Measurements from ENCODE around the gene RPTOR.
"Not testable (repeated sequence)": the region's sequence is repeated elsewhere in the genome, so short reads cannot be mapped to it uniquely, and the experiment has no call there.

Gene RPTOR

DNA sequence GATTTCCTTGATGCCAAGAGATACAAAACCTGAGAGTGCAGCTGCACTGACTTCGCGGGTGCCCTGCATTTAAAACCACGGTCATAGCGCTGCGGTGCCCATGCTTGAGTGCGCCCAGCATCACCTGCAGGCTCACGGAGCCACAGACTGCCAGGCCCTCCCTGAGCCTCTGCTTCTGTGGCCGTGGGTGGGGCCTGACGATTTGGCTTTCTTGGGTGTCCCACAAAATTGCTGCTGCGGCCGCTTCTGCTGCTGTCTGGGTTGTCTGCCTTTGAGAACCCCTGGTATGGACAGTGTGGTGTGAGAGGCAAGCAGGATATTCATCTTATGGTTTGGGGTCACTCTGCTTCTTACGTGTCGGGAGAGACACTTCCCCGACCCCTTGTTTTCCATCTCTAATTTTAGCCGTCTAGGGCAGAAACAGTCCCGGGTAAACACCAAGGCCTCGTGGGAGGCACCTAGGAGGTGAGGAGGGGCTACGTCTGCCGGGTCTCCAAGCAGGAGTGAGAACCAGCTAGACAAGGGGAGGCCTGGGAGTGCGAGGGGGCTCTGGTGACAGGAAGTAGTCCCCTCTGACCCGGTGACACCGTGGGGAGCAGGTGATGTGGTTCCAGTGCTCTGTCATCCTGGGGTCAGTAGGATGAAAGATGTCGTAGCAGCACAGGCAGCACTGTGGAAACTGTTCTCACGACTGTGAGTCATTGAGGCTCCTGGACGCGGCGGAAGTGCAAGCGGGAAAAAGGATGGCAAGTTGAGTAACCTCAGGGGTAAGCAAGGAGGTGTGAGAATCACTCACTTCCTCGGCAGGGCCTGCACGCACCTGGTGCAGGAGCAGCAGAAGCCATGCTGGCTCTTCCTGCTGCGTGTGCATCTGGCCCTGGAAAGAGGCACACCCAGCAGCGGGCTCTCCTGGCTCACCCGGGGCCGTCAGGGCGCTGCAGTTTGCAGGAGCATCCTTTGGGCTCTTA, 176.3 kb downstream of the RPTOR start:
- DNase-seq (ENCODE audit: low spot score): no peak

DNA sequence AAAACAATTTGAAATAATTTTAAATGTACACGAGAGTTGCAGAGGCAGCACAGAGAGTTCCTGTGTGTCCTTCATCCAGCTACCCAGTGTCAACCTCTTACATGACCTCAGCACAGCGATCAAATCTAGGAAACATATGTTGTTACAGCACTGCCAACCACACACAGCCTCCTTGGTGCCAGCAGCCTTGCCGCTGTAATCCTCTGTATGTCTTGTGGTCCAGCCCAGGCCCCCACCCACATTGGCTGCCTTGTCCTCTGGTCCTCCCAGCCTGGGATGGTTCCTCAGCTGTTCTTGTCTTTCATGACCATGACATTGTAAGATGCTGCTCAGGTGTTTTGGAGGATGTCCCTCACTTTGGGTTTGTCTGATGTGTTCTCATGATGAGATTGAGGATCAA, 178.0 kb downstream of the RPTOR start:
- no peak for DNase-seq (ENCODE audit: low spot score)

- DNase-seq (ENCODE audit: low spot score): peak; percentile 88
Measured at GRCh38 chr17:80724775-80725266, 180.2 kb downstream of the RPTOR start.

DNA sequence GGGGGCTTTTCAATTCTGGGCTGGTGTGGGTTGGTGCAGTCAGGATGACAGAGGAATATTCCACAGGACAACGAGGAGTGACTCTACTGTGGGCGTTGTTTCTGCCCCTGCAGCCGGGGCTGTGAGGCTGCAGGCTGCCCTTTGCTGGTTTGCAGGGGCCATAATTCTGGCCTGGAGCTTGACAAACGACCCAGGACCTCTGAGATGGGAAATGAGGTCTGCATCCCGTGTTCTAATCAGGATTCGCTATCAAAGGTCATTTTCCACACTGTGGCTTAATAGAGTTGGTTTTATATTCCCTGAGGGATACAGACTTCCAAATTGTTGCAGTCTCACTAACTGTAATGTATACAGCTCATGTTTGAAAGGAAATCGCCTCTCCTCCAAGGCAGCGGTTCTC, 180.9 kb downstream of the RPTOR start:
- DNase-seq (ENCODE audit: low spot score): peak; percentile 49

- no peak for DNase-seq (ENCODE audit: low spot score)
Measured at GRCh38 chr17:80726558-80727408, 182.1 kb downstream of the RPTOR start.

DNA sequence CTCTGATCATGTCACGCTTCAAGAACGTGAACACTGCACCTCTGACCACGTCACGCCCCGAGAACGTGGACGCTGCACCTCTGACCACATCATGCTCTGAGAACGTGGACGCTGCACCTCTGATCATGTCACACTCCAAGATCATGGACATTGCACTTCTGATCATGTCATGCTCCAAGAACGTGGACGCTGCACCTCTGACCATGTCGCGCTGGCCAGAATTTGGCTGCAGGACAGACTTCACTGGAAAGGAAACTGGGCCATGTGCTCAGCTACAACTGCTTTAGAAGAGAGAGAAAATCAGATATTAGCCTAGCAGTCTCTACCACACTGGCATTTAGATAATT, 182.7 kb downstream of the RPTOR start:
- DNase-seq (ENCODE audit: low spot score): no peak

GRCh38 chr17:80729016-80729415, 184.4 kb downstream of the RPTOR start:
- no peak for DNase-seq (ENCODE audit: low spot score)

DNA sequence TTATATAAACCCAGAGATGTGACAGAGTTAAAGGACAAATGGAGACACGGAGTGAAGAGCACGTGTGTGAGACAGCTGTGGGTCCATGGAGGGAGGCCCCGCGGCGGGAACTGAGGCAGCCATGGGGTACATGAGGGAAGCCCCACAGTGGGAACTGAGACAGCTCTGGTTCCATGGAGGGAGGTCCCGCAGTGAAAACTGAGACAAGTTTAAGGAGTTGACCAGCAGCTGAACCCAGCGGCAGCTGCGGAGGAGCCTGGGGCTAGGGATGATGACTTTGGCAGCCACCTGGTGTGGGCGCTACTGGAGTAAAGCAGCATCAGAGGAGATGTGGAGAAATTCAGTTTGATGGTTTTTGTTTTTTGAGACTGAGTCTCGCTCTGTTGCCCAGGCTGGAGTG, 185.1 kb downstream of the RPTOR start:
- no peak for DNase-seq (ENCODE audit: low spot score)

- DNase-seq (ENCODE audit: low spot score): no peak
Measured at GRCh38 chr17:80730739-80731138, 186.1 kb downstream of the RPTOR start.

DNA sequence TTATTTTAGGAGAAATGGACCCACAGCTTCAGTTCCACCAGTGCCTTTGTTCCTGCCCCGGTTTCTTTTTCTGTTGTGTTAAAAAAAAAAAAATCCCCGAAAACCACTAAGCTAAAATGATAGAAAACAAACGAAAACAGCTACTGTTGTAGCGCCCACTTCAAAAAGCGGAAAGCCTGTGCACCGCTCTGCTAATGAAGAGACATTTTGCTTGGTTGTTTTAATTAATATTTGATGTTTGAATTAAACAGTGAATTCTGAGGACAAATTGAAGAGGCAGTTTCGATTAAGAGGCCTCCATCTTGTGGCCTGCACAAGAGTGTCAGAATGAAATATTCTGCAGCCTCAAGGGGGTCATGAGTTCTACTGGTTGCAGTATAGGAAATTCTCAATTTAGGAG, 186.7 kb downstream of the RPTOR start:
- DNase-seq (ENCODE audit: low spot score): no peak

DNA sequence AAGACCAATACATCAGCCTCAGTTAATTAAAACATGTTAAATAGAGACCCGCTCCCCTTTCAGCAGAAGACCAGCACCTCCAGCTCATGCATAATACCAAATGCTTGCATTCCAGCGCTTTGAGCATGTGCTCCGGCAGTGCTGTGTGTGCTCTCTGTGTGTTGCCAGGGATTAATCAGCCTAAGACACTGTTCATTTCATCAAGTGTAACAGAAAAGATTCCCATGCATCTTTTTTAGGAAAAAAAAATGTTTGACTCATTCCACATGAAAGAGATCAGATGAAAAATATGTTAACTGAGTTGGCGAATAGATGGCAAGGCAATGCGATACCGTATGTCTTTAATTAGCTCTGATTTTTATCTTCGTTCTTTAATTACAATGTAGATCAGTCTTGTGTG, 187.6 kb downstream of the RPTOR start:
- DNase-seq (ENCODE audit: low spot score): no peak

DNA sequence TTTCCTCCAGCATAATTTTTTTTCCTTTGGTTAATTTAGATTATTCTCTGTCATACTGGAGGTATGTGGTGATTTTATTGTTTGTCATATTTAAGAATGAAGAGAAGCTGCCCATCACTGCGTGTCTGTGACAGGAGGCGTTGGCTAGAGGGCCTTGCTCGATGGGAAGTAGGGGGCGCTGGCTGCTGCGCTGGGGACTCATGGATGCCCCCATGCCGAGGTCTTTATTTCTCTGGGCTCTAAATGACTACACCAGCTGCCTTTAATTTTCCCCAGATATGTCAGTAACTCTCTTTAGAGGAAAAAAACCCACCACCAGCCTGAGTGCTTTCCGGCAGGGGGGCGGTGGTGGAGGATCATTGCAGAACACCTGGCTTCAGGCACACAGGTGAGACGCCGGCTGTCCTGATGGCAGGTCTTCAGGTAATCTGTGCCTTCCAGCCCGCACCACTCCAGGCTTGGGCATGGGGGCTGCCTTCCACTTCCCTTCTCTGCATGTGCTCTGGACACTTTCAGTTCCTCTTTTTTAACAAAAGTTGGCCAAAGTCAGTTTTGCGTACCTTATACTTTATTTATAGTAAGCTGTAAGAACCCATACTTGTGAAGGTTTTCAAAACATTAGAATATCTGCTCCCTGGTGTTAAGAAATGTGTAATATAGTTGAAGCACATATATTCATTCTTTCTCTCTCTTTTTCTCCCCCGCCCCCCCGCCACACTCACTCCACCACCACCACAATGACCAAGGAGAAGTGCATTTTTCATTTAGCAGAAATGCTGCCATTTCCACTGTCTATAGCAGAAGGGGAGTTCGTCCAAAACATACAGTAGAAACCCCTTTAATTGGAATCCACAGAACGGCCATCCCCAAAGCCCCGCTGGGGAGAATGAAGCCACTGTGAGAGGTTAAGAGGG, 192.7 kb downstream of the RPTOR start:
- no peak for DNase-seq (ENCODE audit: low spot score)

GRCh38 chr17:80738020-80738808, 193.6 kb downstream of the RPTOR start:
- DNase-seq (ENCODE audit: low spot score): no peak

DNA sequence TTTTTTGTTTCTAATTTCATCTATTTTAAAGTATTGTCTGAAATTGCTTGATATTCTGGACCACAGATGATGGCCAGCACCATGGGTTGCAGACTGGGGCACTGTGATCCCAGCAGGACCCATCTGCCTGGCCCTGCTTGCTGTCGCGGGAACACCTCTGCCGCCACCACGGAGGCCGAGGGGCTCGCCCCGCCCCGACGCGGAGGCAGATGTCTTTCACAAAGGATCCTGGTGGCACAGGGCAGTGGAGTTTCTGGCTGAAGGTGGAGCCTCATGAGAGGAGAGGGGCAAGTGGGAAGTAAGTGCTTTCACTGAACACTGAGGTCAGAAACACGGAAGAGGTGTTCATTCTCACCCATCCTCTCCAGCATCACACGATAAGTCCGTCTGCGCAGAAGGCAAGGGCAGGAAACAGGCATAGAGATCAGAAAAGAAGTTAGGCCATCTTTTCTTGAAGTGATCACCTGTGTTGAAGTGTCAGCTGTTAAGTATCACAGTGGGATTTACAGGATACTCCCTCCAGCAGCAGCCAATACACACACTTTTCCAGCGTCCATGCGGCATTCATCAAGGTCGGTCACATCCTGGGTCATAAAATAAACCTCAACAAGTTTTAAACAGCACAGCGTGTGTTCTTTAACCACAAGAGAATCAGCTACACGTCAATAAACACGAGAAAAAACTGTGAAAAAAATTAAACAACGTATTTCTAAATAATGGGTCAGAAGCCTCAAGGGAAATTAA, 194.5 kb downstream of the RPTOR start:
- no peak for DNase-seq (ENCODE audit: low spot score)

DNA sequence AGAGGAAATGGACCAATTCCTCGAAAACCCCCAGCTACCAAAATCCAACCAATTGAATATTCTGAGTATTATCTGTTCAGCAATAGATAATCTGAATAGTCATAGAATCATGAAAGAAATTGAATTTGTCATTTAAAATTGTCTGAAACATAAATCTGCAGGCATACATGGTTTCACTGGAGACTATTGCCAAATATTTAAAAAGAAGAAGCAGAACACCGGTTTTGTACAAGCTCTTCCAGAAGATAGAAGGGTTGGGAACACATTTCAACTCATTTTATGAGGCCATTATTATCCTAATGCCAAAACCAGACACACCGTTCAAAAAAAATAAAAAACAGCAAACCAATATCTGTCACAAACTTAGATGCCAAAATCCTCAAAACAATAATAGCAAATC, 195.5 kb downstream of the RPTOR start:
- no peak for DNase-seq (ENCODE audit: low spot score)

DNA sequence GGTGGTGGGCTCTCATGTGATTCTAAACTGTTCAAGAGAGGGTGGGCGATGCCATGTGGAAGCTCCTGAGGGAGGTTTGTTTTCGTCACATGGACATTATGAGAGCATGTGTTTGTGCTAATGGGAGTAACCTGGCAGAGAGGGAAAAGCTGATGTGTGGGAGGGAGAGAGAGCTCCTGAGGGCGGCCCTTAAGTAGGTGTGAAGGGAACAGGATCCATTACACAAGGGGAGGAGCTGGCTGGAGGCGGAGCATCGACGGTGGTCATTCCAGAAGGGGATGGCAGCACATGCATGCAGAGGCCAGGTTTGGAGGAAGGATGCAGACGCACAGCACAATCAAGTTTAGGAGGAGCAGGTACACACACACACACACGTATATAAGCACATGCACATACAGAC, 197.5 kb downstream of the RPTOR start:
- DNase-seq (ENCODE audit: low spot score): no peak

GRCh38 chr17:80742581-80743180, 198.0 kb downstream of the RPTOR start:
- DNase-seq (ENCODE audit: low spot score): no peak

GRCh38 chr17:80743181-80743771, 198.6 kb downstream of the RPTOR start:
- DNase-seq (ENCODE audit: low spot score): no peak

DNA sequence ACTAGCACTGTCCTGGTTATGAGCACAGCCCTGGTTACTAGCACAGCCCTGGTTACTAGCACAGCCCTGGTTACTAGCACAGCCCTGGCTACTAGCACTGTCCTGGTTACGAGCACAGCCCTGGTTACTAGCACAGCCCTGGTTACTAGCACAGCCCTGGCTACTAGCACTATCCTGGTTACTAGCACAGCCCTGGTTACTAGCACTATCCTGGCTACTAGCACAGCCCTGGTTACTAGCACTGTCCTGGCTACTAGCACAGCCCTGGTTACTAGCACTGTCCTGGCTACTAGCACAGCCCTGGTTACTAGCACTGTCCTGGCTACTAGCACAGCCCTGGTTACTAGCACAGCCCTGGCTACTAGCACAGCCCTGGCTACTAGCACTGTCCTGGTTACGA, 199.3 kb downstream of the RPTOR start:
- DNase-seq (ENCODE audit: low spot score): not testable (repeated sequence)

Measured in hepatic stellate cell (primary cell).